ENCODE data around the gene RHCG. TPM values are rescaled to one million over a fixed set of nuclear protein-coding genes. Genes with fewer than 3 reads are reported as not detected.
A peak's percentile ranks its signal among the peaks of the same experiment; 100 is the strongest.

The RHCG gene
- total RNA-seq, 1 donor from 2014 or later: not detected

GRCh38 chr15:89444241-89445225 lies 51.9 kb downstream of the RHCG start:
- no peak overlapping the region for H3K4me3 Mint-ChIP-seq (ENCODE audit: low read depth)
- H3K4me1 Mint-ChIP-seq (ENCODE audit: low read depth): peaks cover 2% of the 10 kb centered on the region
- no peaks in the 10 kb centered on the region for H3K36me3 Mint-ChIP-seq (ENCODE audit: low read depth)
- DNase-seq (ENCODE audit: low spot score): no peak
- no peaks in the 10 kb centered on the region for H3K27me3 Mint-ChIP-seq (ENCODE audit: low read depth)
- intact Hi-C loops (cut with micrococcal nuclease): loop anchor here (5.0 kb wide), 1 partner anchor 113 kb away; no protein-coding TSS in a partner anchor
- H3K27ac Mint-ChIP-seq: no peak overlapping the region
- H3K9me3 Mint-ChIP-seq: no peaks in the 10 kb centered on the region

GRCh38 chr15:89443581-89443980 lies 52.8 kb downstream of the RHCG start:
- intact Hi-C loops (cut with micrococcal nuclease): loop anchor here (5.0 kb wide), 1 partner anchor 114 kb away; no protein-coding TSS in a partner anchor
- no peaks in the 10 kb centered on the region for H3K9me3 Mint-ChIP-seq
- H3K36me3 Mint-ChIP-seq (ENCODE audit: low read depth): no peaks in the 10 kb centered on the region
- H3K27ac Mint-ChIP-seq: no peak overlapping the region
- no peak for DNase-seq (ENCODE audit: low spot score)
- peaks cover 2% of the 10 kb centered on the region for H3K4me1 Mint-ChIP-seq (ENCODE audit: low read depth)
- no peaks in the 10 kb centered on the region for H3K27me3 Mint-ChIP-seq (ENCODE audit: low read depth)
- no peak overlapping the region for H3K4me3 Mint-ChIP-seq (ENCODE audit: low read depth)

- intact Hi-C loops (cut with micrococcal nuclease): loop anchor here (5.0 kb wide), 1 partner anchor 115 kb away; no protein-coding TSS in a partner anchor
- DNase-seq (ENCODE audit: low spot score): peak; percentile 31
- no peaks in the 10 kb centered on the region for H3K9me3 Mint-ChIP-seq
- peaks cover 5% of the 10 kb centered on the region for H3K27me3 Mint-ChIP-seq (ENCODE audit: low read depth)
- H3K27ac Mint-ChIP-seq: no peak overlapping the region
- H3K4me3 Mint-ChIP-seq (ENCODE audit: low read depth): no peak overlapping the region
- H3K36me3 Mint-ChIP-seq (ENCODE audit: low read depth): no peaks in the 10 kb centered on the region
- peaks cover 2% of the 10 kb centered on the region for H3K4me1 Mint-ChIP-seq (ENCODE audit: low read depth)
These were observed 53.6 kb downstream of the RHCG start for GRCh38 chr15:89442671-89443307.

DNA sequence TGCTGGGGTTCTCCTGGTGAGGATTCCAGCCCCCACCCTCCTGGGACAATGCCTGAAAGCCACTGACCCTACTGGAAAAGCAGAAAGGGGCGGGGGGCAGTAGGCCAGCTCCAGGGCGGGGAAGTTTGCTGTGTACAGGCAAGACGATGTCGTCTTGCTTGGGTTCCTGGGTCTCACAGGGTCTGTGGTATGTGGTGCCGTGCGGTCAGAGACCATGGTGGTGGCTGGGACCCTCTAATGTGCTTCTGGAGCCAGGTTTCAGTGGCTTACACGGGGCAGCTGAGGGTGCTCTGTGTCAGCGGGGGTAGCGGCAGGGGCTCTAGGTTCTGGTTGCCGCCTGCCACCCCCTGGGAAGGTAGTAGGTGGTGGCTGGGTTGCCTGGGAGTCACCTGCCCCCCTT lies 54.2 kb downstream of the RHCG start:
- intact Hi-C loops (cut with micrococcal nuclease): loop anchor here (5.0 kb wide), 1 partner anchor 115 kb away; no protein-coding TSS in a partner anchor
- H3K27me3 Mint-ChIP-seq (ENCODE audit: low read depth): peaks cover 9% of the 10 kb centered on the region
- H3K27ac Mint-ChIP-seq: no peak overlapping the region
- H3K4me3 Mint-ChIP-seq (ENCODE audit: low read depth): no peak overlapping the region
- H3K9me3 Mint-ChIP-seq: no peaks in the 10 kb centered on the region
- no peak for DNase-seq (ENCODE audit: low spot score)
- H3K4me1 Mint-ChIP-seq (ENCODE audit: low read depth): peaks cover 2% of the 10 kb centered on the region
- no peaks in the 10 kb centered on the region for H3K36me3 Mint-ChIP-seq (ENCODE audit: low read depth)

GRCh38 chr15:89441295-89441812 lies 55.0 kb downstream of the RHCG start:
- Mint-ChIP-seq H3K27ac (no peak overlapping the region), H3K36me3 (ENCODE audit: low read depth) (no peaks in the 10 kb centered on the region), H3K27me3 (ENCODE audit: low read depth) (peaks cover 9% of the 10 kb centered on the region), H3K4me3 (ENCODE audit: low read depth) (no peak overlapping the region), H3K4me1 (ENCODE audit: low read depth) (peaks cover under 1% of the 10 kb centered on the region), H3K9me3 (no peaks in the 10 kb centered on the region)
- intact Hi-C loops (cut with micrococcal nuclease): loop anchor here (5.0 kb wide), 1 partner anchor 116 kb away; no protein-coding TSS in a partner anchor
- no peak for DNase-seq (ENCODE audit: low spot score)

GRCh38 chr15:89439764-89440163 lies 56.6 kb downstream of the RHCG start:
- Mint-ChIP-seq H3K36me3 (ENCODE audit: low read depth) (no peaks in the 10 kb centered on the region), H3K4me3 (ENCODE audit: low read depth) (no peak overlapping the region), H3K27me3 (ENCODE audit: low read depth) (peaks cover 9% of the 10 kb centered on the region), H3K9me3 (no peaks in the 10 kb centered on the region), H3K4me1 (ENCODE audit: low read depth) (no peaks in the 10 kb centered on the region), H3K27ac (no peak overlapping the region)
- intact Hi-C loops (cut with micrococcal nuclease): loop anchor here (5.0 kb wide), 1 partner anchor 118 kb away; no protein-coding TSS in a partner anchor
- DNase-seq (ENCODE audit: low spot score): no peak

DNA sequence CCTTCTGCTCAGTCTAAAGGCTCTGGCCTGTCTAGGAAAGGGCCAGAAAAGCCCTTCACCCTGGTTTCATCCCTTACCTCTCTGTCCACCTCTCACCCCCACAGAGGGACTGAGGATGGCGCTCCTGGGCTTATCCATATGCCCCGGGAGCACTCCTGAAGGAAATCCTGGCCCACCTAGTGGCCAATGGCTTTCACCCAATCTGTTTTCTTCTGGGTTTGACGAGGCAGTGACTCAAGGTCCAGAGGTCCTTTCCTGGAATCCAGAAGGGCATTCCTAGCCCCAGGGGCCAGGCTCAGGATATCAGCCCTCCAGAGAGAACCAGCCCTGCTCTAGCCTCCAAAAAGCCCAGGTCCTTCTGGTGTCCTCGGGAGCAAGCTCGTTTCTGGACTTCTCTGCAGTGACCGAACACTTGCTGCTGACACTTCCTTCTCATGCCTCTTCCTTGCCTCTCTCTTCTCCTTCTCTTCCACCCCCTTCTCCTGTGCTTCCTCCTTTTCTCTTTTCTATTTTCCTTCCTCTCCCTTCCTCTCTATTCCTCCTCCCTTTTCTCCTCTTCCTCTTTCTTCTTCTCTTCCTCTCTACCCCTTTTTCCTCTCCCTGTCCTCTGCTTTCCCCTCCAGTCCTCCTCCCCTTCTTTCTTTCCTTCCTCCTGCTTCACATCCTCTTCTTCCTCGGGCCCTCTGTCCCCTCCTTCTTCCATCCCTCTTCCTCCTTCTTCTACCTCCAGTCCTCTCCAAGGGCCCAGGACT lies 59.6 kb downstream of the RHCG start:
- intact Hi-C loops (cut with micrococcal nuclease): no loop called here
- H3K4me3 Mint-ChIP-seq (ENCODE audit: low read depth): no peak overlapping the region
- DNase-seq (ENCODE audit: low spot score): no peak
- no peaks in the 10 kb centered on the region for H3K4me1 Mint-ChIP-seq (ENCODE audit: low read depth)
- no peaks in the 10 kb centered on the region for H3K9me3 Mint-ChIP-seq
- H3K36me3 Mint-ChIP-seq (ENCODE audit: low read depth): no peaks in the 10 kb centered on the region
- H3K27ac Mint-ChIP-seq: no peak overlapping the region
- H3K27me3 Mint-ChIP-seq (ENCODE audit: low read depth): peaks cover 16% of the 10 kb centered on the region

DNA sequence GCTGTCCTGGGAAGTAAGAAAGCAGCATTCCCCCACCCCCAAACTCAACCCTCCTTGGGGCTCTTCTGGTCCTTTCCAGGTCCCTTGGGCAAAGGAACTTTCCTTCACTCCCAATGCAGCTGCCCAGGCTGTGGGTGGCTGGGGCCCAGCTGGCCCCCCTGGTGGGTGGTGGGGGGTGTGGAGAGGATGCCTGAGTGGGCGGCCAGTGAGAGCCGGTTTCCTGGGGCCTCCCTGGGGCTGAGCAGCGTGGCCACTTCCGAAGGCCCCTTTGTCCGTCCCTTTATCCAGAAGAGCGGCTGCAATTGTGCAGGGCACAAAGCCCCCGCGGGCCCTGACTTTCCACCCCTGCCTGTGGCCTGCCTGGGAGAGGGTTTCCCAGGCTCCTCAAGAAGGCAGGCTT lies 61.0 kb downstream of the RHCG start:
- DNase-seq (ENCODE audit: low spot score): no peak
- no peaks in the 10 kb centered on the region for H3K9me3 Mint-ChIP-seq
- H3K4me3 Mint-ChIP-seq (ENCODE audit: low read depth): no peak overlapping the region
- H3K27ac Mint-ChIP-seq: no peak overlapping the region
- H3K36me3 Mint-ChIP-seq (ENCODE audit: low read depth): no peaks in the 10 kb centered on the region
- peaks cover 4% of the 10 kb centered on the region for H3K4me1 Mint-ChIP-seq (ENCODE audit: low read depth)
- peaks cover 21% of the 10 kb centered on the region for H3K27me3 Mint-ChIP-seq (ENCODE audit: low read depth)
- intact Hi-C loops (cut with micrococcal nuclease): no loop called here

DNA sequence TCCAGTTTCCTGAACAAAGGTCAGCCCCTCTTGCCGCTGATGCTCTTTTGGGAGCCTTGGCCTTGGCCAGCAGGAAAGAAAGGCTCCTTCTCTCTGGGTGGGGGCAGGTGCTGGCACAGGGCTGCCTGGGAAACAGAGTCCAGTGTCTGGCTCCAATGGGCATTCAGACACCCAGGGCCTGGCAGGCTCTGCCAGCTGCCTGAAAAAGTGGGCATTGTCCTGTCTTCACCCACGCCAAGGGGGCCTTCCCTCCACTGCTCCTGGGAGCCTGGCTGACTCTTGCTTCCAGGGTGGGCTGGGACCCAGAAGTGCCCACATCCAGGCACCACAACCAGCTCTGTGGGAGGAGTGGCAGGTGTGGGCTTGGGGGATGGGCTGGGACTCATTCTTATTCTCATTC lies 62.7 kb downstream of the RHCG start:
- H3K9me3 Mint-ChIP-seq: no peaks in the 10 kb centered on the region
- no peak overlapping the region for H3K27ac Mint-ChIP-seq
- no peak for DNase-seq (ENCODE audit: low spot score)
- no peak overlapping the region for H3K4me3 Mint-ChIP-seq (ENCODE audit: low read depth)
- H3K27me3 Mint-ChIP-seq (ENCODE audit: low read depth): peaks cover 27% of the 10 kb centered on the region
- H3K4me1 Mint-ChIP-seq (ENCODE audit: low read depth): peaks cover 5% of the 10 kb centered on the region
- H3K36me3 Mint-ChIP-seq (ENCODE audit: low read depth): no peaks in the 10 kb centered on the region
- intact Hi-C loops (cut with micrococcal nuclease): loop anchor here (5.0 kb wide), 1 partner anchor 226 kb away; no protein-coding TSS in a partner anchor

- Mint-ChIP-seq H3K9me3 (no peaks in the 10 kb centered on the region), H3K4me1 (ENCODE audit: low read depth) (peaks cover 5% of the 10 kb centered on the region), H3K4me3 (ENCODE audit: low read depth) (peak overlapping the region; percentile 77), H3K36me3 (ENCODE audit: low read depth) (no peaks in the 10 kb centered on the region), H3K27ac (no peak overlapping the region), H3K27me3 (ENCODE audit: low read depth) (peaks cover 28% of the 10 kb centered on the region)
- intact Hi-C loops (cut with micrococcal nuclease): loop anchor here (1.0 to 5.0 kb wide), 3 partner anchors 14 to 223 kb away; no protein-coding TSS in a partner anchor
- peak; percentile 80 for DNase-seq (ENCODE audit: low spot score)
These were observed 65.6 kb downstream of the RHCG start for GRCh38 chr15:89430530-89431341.

DNA sequence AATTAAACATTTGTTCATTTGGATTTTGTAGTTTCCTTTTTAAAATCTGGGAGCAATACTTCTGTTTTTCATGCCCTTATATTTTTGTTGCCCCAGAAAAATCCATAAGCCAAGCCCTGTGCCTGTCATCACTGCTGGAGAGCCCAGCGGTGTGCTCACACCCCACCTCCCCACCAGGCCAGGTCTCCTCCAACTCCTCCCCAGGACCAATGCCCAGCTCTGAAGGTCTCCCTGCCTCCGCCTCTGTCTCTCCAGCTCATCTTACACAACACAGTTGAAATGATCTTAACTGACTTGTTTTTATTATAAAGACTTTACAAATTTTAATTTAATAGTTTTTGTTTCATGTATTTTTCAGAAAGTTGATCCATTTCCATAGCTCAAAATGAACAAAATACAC lies 66.4 kb downstream of the RHCG start:
- Mint-ChIP-seq H3K4me3 (ENCODE audit: low read depth) (no peak overlapping the region), H3K27me3 (ENCODE audit: low read depth) (peaks cover 29% of the 10 kb centered on the region), H3K4me1 (ENCODE audit: low read depth) (peaks cover 5% of the 10 kb centered on the region), H3K27ac (no peak overlapping the region), H3K9me3 (no peaks in the 10 kb centered on the region), H3K36me3 (ENCODE audit: low read depth) (no peaks in the 10 kb centered on the region)
- no peak for DNase-seq (ENCODE audit: low spot score)
- intact Hi-C loops (cut with micrococcal nuclease): loop anchor here (1.0 to 5.0 kb wide), 3 partner anchors 14 to 223 kb away; no protein-coding TSS in a partner anchor

All from activated T-helper 2 cell treated with anti-CD3 and anti-CD28 coated beads, Interferon-gamma antibody, Interleukin-2, Interleukin-4, amounts not matched to agents 10 μg/mL and 5 μg/mL and 100 μg/mL, durations not matched to agents 14 hours and 24 hours and 36 hours (primary cell).